Fibroblast of villous mesenchyme (primary cell): ENCODE data around the gene VIP. TPM values are rescaled to one million over a fixed set of nuclear protein-coding genes. Genes with fewer than 3 reads are reported as not detected.

ENCODE experiments used
- DNase-seq: peaks from one replicate; pipeline ENCODE4 v3.0.0-alpha.2; 2010; ENCODE audit warnings: low read depth
- H3K4me3 ChIP-seq: 2 replicates; pipeline ENCODE4 v1.5.1; 2011; ENCODE audit warnings: low read depth, mild to moderate bottlenecking, low read length
- CTCF ChIP-seq: IDR thresholded peaks from 2 replicates; pipeline ENCODE4 v1.5.1; 2012; ENCODE audit warnings: low read depth, mild to moderate bottlenecking, low read length; ENCODE audit not compliant: insufficient read depth
- total RNA-seq: library from RNA; depleted of rRNA; stranded (reverse); fragments of >200 nt; gene quantifications from 2 replicates; pipeline ENCODE4 v1.2.3, GENCODE V29; 2012

The VIP gene
- total RNA-seq, 1 donor: not detected

GRCh38 chr6:152721956-152722355, 28.6 kb upstream of the VIP start:
- H3K4me3 ChIP-seq: no peak overlapping the region
- no peak for TF ChIP-seq CTCF
- DNase-seq: no peak

- H3K4me3 ChIP-seq: no peak overlapping the region
- DNase-seq: peak; percentile 6
- no peak for TF ChIP-seq CTCF
These were observed 27.2 kb upstream of the VIP start for GRCh38 chr6:152723398-152723797.

- TF ChIP-seq CTCF: no peak
These were observed 24.3 kb upstream of the VIP start for GRCh38 chr6:152726313-152726712.

GRCh38 chr6:152727507-152727906, 23.1 kb upstream of the VIP start:
- no peak overlapping the region for H3K4me3 ChIP-seq
- no peak for TF ChIP-seq CTCF
- no peak for DNase-seq

More at GRCh38 chr6:152726313-152726712, 24.3 kb upstream of the VIP start:
- H3K4me3 ChIP-seq: no peak overlapping the region
- no peak for DNase-seq

- DNase-seq: no peak
- TF ChIP-seq CTCF: no peak
- no peak overlapping the region for H3K4me3 ChIP-seq
These were observed 16.0 kb upstream of the VIP start for GRCh38 chr6:152734630-152735029.

- H3K4me3 ChIP-seq: no peak overlapping the region
- TF ChIP-seq CTCF: no peak
- DNase-seq: no peak
These were observed 13.8 kb upstream of the VIP start for GRCh38 chr6:152736687-152737273.
